C1 segment of cervical spinal cord (tissue), 14 donors: ENCODE data around the gene SLC6A20.

Experiments
- DNase-seq, 14 donors: peaks; one replicate each; lab custom pipeline; 2025; lab: John Stamatoyannopoulos, UW

SLC6A20 gene

GRCh38 chr3:45779746-45780735, 16.3 kb downstream of the SLC6A20 start:
- DNase-seq: no peak

DNA sequence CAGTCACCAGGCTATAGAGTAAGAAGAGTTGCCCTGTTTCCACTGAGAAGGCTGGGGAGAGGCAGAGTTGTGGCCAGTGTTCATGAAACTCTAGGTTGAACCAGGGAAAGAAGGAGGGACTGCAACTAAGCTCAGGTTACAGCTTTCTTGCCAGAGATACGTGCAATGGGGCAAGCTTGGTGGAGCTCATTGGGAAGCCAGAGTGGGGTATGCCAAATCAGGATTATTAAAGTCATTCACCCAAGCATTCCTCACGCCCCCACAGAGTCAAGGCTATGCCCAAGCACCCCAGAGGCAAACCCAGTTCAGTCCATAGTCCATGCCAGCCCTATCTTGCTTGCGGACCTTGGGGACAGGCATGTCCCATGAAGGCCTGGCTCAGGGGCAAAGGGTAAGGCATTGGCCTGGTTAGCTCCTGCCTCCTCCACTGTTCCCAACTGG, 17.6 kb downstream of the SLC6A20 start:
- no peak for DNase-seq

DNA sequence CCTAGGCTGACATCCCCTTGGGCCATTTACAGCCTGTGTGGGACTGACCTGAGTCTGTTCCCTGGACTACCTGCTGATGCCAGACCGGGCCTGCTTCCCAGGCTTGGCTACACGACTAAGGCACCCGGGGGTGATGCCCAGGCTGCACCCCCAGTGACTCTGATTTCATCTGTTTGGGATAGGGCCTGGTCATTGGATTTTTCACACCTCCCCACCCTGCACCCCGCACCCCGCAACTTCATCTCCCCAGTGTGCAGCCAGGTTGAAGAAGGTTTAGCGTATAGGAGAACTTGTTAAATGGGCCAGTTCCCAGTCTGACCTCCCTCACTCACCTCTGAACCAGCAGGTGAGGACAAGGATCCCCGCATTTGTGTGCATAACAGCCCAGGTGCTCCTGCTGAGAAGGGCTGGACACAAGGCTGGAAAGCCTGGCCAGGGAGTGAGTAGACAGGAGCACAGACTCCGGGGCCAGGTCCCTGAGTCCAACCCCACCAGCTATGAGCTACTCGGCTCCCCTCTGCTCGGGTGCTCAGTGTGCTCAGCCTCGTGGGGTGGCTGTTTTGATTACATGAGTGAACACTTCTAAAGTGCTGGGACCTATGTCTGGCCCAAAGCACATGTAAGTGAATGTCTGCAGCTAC, 18.5 kb downstream of the SLC6A20 start:
- no peak for DNase-seq

DNA sequence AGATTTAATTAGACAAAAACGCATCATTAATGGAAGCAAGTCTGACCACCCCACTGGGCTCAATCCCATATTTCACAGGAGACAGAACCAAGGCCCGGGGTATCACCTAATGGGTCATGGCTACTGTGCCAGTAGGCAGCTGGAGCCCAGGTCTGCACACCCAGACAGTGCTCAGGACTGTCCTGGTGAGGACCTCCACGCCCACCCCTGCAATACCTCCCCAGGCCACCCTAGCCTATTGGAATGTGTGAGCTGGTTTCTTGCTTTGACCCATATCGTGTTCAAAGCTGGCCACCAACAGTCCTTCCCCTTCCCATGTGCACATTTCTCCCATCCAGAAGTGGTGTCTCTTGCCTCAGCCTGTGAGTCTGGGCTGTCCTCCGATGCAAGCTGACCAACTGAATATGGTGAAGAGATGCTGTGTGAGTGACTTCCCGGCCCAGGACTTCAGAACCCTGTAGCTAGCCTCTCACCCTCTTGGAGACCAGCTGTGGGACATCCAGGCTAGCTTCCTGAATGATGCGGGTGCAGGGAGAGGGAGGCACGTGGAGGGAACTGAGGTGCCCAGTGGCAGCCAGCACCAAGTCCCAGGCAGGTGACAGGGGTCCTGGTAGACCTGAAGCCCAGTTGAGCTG, 19.1 kb downstream of the SLC6A20 start:
- DNase-seq: no peak

GRCh38 chr3:45776611-45777010, 19.7 kb downstream of the SLC6A20 start:
- DNase-seq: no peak

DNA sequence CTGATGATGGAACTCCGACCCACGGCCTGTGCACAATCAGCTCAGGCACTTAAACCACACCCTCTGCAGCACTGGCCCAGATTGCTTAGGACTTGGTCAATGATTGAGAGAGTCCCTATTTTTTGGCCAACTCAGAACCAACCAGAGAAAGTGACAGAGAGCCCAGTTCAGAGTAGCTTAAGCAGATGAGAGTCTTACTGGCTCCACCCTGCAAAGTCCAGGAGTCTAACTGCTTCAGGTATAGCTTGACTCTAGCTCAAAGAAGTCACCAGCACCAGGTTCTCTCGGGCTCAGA, 20.1 kb downstream of the SLC6A20 start:
- no peak for DNase-seq

GRCh38 chr3:45775571-45776300, 20.6 kb downstream of the SLC6A20 start:
- DNase-seq: no peak

DNA sequence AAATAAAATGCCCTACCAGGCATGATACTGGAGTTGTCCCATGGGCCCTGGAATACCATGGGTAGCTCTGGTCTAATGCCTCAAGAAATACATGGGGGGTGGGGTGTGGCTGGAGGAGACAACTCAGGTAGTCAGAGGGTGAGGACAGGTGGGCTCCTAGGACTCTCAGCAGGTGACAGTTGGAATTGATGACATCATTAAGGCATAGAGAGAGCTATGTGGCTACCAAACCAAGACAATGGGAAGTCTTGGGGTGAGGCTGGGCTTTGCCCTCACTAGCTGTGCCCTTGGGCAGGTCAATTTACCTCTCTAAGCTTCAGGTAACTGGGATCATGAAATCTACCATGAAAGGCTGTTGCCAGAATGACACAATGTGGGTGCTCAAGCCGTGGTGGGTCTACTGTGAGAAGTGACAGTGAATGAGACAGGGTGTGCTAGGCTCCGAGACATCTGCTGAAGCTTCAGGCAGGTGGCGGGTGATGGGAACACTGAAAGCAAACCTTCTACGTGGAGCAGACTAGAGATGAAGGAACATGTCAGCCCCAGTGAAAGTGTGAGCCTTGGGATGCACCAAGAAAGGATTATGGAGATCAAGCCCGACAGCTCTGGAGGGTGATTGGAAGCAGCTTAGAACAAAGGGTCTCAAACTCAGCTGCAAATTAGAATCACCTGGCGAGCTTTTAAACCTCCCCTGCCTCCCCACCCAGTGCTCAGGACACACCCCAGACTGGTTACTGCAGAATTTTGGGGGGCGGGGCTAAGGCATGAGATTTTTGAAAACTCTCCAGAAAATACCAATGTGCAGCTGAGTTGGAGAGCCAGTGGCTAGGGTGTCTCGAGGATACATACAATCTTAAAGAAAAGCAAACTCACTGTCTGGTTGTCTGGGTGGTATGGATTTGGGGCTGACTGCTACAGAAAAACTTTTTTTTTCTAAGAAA, 21.5 kb downstream of the SLC6A20 start:
- DNase-seq: no peak

DNA sequence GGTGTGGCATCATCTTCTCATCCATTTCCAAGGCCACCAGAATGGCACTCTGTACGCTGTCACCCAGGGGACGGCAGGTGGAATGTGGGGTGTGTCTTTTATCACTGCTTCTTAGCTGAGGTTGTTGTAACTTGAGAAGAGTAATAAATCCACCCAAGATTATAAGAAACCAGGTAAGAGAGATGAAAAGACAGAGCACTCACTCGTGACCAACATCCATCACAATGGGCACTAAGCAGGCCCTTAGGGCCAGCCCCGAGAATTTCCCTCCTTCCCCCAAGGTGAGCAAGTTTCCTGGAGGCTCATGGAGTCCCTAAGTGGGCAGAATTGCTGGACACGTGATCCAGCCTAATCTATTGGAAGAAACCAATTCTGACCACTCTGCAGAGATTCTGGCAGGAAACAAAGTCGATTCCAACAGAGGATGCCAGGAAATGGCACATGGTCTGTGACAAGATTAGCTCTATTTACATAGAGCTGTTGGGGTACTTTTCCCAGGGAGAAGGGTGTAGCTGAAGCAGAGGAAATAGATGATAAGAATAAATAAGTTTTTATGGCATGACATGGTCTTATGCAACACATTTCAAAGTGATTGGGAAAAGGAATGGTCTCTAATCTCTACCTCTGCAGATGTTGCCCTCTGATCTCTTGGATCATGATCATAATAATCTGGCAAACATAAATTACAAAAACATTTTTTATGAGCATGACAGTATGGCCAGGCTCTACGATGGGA, 22.5 kb downstream of the SLC6A20 start:
- no peak for DNase-seq

DNA sequence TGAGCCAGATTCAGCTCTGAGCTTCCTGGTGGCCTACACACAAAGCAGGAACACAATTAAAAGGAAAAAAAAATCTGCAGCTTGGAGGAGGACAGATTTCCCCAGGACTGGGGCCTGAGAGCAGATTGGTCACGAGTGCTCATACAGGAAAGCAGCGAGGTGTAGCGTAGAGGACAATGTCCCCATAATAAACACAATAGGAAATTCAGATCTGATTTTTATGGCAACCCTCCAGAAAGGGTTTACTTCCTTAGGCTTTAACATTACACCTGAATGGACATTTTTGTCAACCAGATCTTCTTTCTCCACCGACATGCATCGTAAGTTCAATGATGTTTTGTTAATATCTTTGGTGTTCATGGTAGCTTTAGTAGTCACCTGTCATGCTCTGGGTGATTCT, 23.3 kb downstream of the SLC6A20 start:
- DNase-seq: no peak

- DNase-seq: no peak
Observed at GRCh38 chr3:45772341-45773035, 23.8 kb downstream of the SLC6A20 start.

GRCh38 chr3:45771831-45772230, 24.5 kb downstream of the SLC6A20 start:
- no peak for DNase-seq

GRCh38 chr3:45771166-45771775, 25.1 kb downstream of the SLC6A20 start:
- DNase-seq: no peak

DNA sequence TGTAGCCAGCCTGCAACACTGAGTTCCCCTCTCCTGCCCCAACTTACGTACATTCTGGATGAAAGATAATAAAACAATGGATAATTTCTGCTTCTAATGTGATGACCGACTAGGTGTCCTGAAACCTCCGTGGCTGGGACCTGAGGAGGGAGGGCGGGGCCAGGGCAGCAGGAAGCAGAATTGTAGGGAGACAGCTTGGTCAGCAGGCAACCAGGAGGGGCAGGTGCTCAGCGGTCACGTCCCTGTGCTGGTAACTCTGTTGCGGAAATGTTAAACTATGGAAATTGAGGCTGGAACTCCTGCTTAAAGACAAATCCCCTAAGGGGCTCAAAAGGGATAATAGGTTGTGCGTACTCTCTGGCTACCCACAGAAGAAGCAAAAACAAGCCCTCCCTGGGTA, 30.4 kb downstream of the SLC6A20 start:
- no peak for DNase-seq

DNA sequence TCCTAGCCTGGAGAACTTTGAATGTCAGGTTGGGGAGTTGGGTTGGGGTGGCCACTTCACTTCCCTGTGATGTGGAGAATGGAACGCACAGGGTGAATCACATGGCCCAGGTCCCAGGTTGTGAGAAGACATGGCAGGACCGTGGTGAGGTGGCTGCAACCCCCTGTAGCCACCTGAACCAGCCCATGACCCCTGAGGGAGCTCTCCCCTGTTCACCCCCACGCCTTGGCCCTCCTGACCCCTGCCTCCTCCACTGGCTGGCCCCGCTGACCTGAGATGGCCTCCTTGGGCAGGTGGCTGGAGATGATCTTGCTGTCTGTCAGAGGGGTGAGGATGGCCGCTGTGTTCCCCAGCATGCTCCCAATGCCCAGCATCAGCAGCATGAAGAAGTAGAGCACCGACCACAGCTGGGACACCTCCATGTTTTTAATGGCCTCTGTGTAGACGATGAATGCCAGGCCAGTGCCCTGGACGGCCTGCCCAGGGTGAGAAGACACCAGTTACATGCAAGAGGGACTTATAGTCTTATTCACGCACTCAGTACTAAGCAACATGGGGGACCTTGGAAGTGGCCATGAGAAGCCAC, 31.0 kb downstream of the SLC6A20 start:
- no peak for DNase-seq

DNA sequence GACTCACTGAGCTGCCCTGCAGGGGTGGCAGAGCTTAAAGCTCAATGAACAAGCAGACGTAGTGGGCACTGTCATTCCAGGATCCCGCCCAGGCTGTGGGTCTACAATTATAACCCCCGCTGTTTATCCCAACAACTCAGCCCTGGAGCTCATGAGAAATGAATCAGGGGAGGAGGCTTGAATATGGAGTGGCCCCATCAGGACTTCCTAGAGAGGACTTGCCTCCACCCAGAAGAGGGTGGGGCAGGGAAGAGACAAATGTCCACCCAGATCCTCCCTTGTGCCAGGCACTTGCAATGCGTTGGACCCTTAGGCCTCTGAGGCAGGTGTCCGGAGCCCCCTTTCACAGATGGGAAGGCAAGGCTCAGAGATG, 33.0 kb downstream of the SLC6A20 start:
- DNase-seq: no peak

GRCh38 chr3:45762647-45763302, 33.6 kb downstream of the SLC6A20 start:
- DNase-seq: no peak

DNA sequence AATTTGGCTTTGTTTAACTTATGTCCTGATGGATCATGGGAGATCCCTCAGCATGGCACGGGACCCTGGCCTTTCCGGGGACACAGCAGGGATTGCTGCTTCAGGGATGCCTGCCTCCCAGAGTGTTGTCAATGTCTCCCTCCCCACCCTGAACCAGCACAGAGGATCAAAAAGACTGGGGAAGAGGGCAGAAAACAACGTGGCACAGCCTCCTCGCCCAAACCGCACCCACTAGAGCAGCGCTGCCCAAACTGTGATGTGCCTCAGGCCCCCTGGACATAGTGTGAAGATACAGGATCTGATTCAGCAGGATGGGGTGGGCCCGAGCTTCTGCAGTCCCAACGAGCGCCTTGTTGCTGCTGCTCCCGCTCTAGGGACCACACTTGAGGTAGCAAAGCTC, 34.5 kb downstream of the SLC6A20 start:
- no peak for DNase-seq
